Measurements from ENCODE around the gene GPR155. TPM values are rescaled to one million over a fixed set of nuclear protein-coding genes. Genes with fewer than 3 reads are reported as not detected.
"Not testable (repeated sequence)": the region's sequence is repeated elsewhere in the genome, so short reads cannot be mapped to it uniquely, and the experiment has no call there.

GPR155 gene
- total RNA-seq, 4 donors from 2014 or later, result 18.0 to 45.9 (median 32.2) TPM

DNA sequence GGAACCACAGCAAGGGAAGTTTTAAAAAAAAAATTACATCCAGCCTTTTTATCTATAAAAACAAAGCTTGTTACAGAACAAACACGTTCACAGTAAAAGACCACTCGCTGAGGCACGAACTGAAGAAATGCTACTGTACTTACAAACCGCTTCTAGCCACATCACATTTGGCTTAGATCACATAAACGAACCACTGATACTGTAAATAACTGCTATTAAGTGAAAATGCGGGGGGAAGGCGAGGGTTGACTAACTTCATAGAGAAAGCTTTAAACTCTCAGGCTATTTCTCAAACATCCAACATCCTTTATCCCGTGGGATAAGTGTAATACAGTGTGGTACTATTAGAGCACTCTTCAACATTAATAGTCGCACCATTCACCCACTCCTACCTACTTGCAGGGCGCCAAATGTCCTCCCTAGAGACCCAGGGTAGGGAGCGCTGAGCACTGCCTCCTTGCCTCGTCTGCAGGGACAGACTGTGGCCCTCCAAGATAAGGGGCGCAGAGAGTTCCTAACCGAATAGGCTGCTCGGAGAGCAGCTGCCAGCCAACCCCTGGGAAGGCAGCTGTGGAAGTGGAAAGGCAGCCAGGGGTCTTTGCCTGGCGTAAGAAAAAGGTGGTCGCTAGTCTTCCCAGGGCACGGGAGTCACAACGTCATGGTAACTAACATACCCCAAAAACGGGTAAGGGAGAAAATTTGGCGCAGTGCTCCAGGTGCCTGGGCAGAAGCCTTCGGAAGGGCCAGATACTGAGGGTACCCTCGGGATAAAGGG lies 854 bp downstream of the GPR155 start:
- Histone ChIP-seq H3K4me1 (peaks cover 0 to 30% (median 0%) of the 10 kb centered on the region in 3 donors), H3K27me3 (no peaks in the 10 kb centered on the region), H3K27ac (peak overlapping the region; percentile 71 to 95 (median 92)), H3K9me3 (no peaks in the 10 kb centered on the region), H3K4me3 (peak overlapping the region; percentile 85), H3K36me3 (peaks cover 0 to 15% of the 10 kb centered on the region in 2 donors)
- 0 to 2% methylated on average over 9 to 17 of the region's 23 CpGs for WGBS, 2 donors (ENCODE audit: low coverage in 1 of 2)
- TF ChIP-seq, protein P1, sequence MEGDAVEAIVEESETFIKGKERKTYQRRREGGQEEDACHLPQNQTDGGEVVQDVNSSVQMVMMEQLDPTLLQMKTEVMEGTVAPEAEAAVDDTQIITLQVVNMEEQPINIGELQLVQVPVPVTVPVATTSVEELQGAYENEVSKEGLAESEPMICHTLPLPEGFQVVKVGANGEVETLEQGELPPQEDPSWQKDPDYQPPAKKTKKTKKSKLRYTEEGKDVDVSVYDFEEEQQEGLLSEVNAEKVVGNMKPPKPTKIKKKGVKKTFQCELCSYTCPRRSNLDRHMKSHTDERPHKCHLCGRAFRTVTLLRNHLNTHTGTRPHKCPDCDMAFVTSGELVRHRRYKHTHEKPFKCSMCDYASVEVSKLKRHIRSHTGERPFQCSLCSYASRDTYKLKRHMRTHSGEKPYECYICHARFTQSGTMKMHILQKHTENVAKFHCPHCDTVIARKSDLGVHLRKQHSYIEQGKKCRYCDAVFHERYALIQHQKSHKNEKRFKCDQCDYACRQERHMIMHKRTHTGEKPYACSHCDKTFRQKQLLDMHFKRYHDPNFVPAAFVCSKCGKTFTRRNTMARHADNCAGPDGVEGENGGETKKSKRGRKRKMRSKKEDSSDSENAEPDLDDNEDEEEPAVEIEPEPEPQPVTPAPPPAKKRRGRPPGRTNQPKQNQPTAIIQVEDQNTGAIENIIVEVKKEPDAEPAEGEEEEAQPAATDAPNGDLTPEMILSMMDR (IDR thresholded peaks at IDR 0.05), result no peak
- peak; percentile 38 for TF ChIP-seq POLR2AphosphoS5 (IDR thresholded peaks at IDR 0.05)
- peak; percentile 3 for ATAC-seq

DNA sequence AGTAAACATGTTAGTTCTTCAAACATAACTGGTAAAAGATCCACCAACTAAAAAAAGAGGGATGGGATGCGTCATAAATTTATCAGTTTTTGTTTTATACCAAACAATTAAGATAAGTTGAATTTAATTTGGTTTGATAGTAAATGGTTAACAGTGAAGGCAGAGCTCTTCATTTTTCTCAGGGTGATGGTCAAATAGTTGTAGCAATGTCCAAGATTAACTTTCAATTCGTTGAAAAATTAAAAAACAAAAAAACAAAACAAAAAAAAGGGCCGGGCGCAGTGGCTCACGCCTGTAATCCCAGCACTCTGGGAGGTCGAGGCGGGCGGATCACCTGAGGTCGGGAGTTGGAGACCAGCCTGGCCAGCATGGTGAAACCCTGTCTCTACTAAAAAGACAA lies 1.8 kb downstream of the GPR155 start:
- not testable (repeated sequence) for H3K9me3 ChIP-seq, H3K27me3 ChIP-seq, ATAC-seq
- H3K36me3 ChIP-seq, result peaks cover 0 to 23% of the 10 kb centered on the region in 2 donors
- peaks cover 0 to 30% (median 0%) of the 10 kb centered on the region in 3 donors for H3K4me1 ChIP-seq
- H3K4me3 ChIP-seq, result peak overlapping the region; percentile 85
- peak overlapping the region; percentile 57 to 95 (median 82) for H3K27ac ChIP-seq
- WGBS, 2 donors (ENCODE audit: low coverage in 1 of 2), result 34 to 43% methylated on average over 9 of the region's 9 CpGs

DNA sequence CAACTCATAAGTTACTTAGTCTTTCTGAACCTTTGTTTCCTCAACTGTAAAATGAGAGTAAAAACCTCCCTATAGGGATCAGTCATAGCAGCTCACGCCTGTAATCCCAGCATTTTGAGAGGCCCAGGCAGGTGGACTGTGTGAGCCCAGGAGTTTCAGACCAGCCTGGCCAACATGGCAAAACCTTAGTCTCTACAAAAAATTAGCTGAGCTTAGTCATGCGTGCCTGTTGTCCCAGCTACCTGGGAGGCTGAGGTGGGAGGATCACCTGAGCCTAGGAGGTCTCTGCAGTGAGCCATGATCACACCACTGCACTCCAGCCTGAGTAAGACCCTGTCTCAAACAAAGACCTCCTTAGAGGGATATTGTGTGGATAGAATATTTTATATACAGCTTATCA lies 2.3 kb downstream of the GPR155 start:
- Histone ChIP-seq H3K4me1 (peaks cover 0 to 30% (median 0%) of the 10 kb centered on the region in 3 donors), H3K4me3 (peak overlapping the region; percentile 29 to 85), H3K27ac (peak overlapping the region; percentile 57 to 95 (median 82)), H3K9me3 (no peaks in the 10 kb centered on the region), H3K27me3 (no peaks in the 10 kb centered on the region), H3K36me3 (peaks cover 0 to 28% of the 10 kb centered on the region in 2 donors)
- no peak for ATAC-seq
- TF ChIP-seq, protein P1 (IDR thresholded peaks at IDR 0.05), result no peak
- TF ChIP-seq EP300 (IDR thresholded peaks at IDR 0.05), result no peak
- no peak for TF ChIP-seq POLR2A (IDR thresholded peaks at IDR 0.05)
- no peak for TF ChIP-seq POLR2AphosphoS5 (IDR thresholded peaks at IDR 0.05)
- WGBS, 2 donors (ENCODE audit: low coverage in 1 of 2), result 14 to 43% methylated on average over 1 of the region's 2 CpGs

DNA sequence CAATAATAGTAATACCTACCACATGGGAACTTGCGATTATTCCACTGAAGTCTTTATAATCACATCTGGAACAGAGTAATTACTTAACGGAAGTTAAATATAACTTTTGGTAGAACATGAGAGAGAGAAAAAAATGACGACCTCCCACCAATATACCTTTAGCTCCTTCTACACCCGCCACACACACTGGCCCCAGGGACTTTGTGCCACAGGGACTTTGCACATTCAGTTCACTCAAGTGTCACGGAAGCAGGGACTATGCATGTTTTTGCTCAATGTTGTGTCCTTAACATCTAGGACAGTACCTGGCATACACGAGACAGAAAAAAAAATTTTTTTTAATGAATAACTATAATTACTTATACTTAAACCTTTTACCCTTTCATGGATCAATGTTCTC lies 4.0 kb downstream of the GPR155 start:
- H3K36me3 ChIP-seq, result peaks cover 0 to 38% of the 10 kb centered on the region in 2 donors
- no peak overlapping the region for H3K4me3 ChIP-seq
- no peak for TF ChIP-seq EP300 (IDR thresholded peaks at IDR 0.05)
- TF ChIP-seq POLR2AphosphoS5 (IDR thresholded peaks at IDR 0.05), result no peak
- TF ChIP-seq, protein P1 (IDR thresholded peaks at IDR 0.05), result no peak
- TF ChIP-seq POLR2A (IDR thresholded peaks at IDR 0.05), result no peak
- WGBS, 2 donors (ENCODE audit: low coverage in 1 of 2), result 91 to 98% methylated on average over 6 of the region's 6 CpGs
- H3K4me1 ChIP-seq, result peaks cover 0 to 30% (median 0%) of the 10 kb centered on the region in 3 donors
- H3K27ac ChIP-seq, result no peak overlapping the region
- H3K9me3 ChIP-seq, result no peaks in the 10 kb centered on the region
- no peak for ATAC-seq
- H3K27me3 ChIP-seq, result no peaks in the 10 kb centered on the region

DNA sequence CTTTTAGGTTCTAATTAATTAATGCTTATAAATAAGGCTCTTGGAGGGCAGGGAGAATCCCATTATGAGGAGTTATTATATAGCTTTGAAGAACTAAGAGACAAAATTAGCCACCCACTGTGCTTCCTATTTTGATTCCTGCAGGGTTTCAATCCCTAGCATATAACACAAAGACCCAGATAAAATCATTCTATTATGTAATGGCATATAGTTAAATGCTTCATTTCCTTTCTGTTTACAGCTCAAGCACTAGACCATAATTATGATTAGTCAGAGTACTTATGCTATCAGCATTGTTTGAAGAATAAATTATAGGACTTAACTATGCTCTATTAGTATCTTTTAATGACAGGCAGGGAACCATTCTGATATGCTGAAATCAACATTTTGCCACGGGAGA lies 9.1 kb downstream of the GPR155 start:
- TF ChIP-seq POLR2A (IDR thresholded peaks at IDR 0.05) (no peak), EP300 (IDR thresholded peaks at IDR 0.05) (no peak)
- TF ChIP-seq, protein P1 (IDR thresholded peaks at IDR 0.05), result no peak
- ATAC-seq, result no peak
- Histone ChIP-seq H3K27ac (no peak overlapping the region), H3K9me3 (no peaks in the 10 kb centered on the region), H3K4me3 (no peak overlapping the region), H3K36me3 (peaks cover 0 to 40% of the 10 kb centered on the region in 2 donors), H3K4me1 (peaks cover 0 to 3% (median 0%) of the 10 kb centered on the region in 3 donors), H3K27me3 (no peaks in the 10 kb centered on the region)
- 80 to 82% methylated on average over 1 of the region's 1 CpG for WGBS, 2 donors (ENCODE audit: low coverage in 1 of 2)

All from gastroesophageal sphincter (tissue), 4 donors.